Activated T-helper 17 cell treated with anti-CD3 and anti-CD28 coated beads, Interleukin-2, amount 50 U/mL, for 72 hours (primary cell): ENCODE measurements around the gene SLC1A2. TPM values are rescaled to one million over a fixed set of nuclear protein-coding genes. Genes with fewer than 3 reads are reported as not detected.

Experiments used
- ATAC-seq: fragments of 150-1000 bp; cut with Tn5 transposase; replicated peaks from 2 replicates; pipeline ENCODE4 v1.10.0; 2021; ENCODE audit warnings: mild to moderate bottlenecking, moderate library complexity
- H3K27ac Mint-ChIP-seq: one replicate; pipeline ENCODE4 v1.8.0; 2022; ENCODE audit warnings: mixed read lengths
- H3K27me3 Mint-ChIP-seq: one replicate; pipeline ENCODE4 v1.8.0; 2022; ENCODE audit warnings: mixed read lengths
- H3K36me3 Mint-ChIP-seq: one replicate; pipeline ENCODE4 v1.8.0; 2022; ENCODE audit warnings: low read depth, mild to moderate bottlenecking, mixed read lengths
- H3K4me1 Mint-ChIP-seq: one replicate; pipeline ENCODE4 v1.8.0; 2022; ENCODE audit warnings: mixed read lengths
- H3K4me3 Mint-ChIP-seq: one replicate; pipeline ENCODE4 v1.8.0; 2022; ENCODE audit warnings: mild to moderate bottlenecking, mixed read lengths
- H3K9me3 Mint-ChIP-seq: one replicate; pipeline ENCODE4 v1.8.0; 2022; ENCODE audit warnings: mixed read lengths
- total RNA-seq, 2 donors: library from RNA; stranded (reverse); gene quantifications; one replicate each; pipeline ENCODE4 v1.2.3, GENCODE V29; 2022

SLC1A2 gene
- total RNA-seq, 2 donors from 2014 or later = not detected

DNA sequence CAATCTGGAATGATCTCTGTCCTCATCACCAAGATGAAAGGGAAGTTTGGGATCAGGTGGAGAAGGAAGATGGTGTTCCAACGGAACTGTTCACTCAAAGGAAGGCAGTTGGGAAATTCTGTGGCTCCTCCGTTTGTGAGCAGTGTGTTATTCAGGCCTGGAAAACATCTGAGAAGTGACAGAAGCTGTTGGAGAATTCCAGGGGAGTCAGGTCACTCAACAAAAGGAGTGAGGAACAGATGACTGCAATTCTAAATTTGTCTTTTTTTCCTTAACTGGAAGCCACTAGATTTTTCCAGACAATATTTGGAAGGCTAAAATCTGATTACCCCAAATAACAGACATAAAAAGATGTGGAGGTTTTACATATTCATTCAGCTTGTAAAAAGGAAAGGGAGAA is 172.6 kb downstream of the SLC1A2 start:
- Mint-ChIP-seq H3K4me3 (no peak overlapping the region), H3K9me3 (peaks cover 4% of the 10 kb centered on the region), H3K27me3 (no peaks in the 10 kb centered on the region), H3K27ac (no peak overlapping the region), H3K4me1 (peaks cover 40% of the 10 kb centered on the region), H3K36me3 (no peaks in the 10 kb centered on the region)
- ATAC-seq = no peak

DNA sequence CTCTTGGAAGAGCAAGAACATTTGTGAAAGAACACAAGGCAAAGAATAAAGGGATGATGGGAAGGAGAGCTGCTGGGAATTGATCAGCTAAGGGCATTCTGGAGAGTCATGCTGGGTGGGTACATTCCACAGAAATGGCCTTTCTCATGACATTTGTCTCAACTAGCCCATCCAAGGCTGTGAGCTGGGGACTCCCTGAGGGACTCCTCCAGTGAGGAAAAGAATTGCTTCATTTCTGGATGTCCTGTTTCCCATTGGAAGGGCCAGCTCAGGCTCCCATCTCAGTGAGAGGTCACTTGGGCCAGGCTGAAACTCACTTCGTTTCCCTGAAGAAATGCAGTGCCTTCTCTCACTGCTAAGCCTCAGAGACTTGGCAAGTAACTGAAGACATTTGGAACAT is 173.6 kb downstream of the SLC1A2 start:
- no peak for ATAC-seq
- Mint-ChIP-seq H3K27ac (no peak overlapping the region), H3K4me3 (no peak overlapping the region), H3K36me3 (no peaks in the 10 kb centered on the region), H3K9me3 (peaks cover 4% of the 10 kb centered on the region), H3K4me1 (peaks cover 46% of the 10 kb centered on the region), H3K27me3 (no peaks in the 10 kb centered on the region)

DNA sequence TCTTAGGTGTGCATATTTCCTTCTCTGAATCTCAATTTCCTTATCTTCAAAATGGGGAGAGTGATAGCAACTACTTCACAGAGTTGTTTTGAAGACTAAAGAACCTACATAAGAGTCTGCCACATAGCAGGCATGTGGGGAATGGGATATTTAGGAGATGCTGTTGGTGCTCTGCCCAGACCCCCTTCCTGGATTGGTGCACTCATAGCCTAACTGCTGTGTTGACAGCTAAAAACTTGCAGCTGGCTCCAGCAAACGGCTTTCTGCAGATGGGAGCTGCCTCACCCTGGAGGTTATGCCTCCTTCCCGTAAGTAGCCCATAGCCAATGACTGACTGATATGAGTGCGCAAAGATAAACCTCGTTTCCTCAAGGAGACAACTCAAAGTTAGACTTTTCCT is 174.3 kb downstream of the SLC1A2 start:
- Mint-ChIP-seq H3K4me3 (no peak overlapping the region), H3K27me3 (no peaks in the 10 kb centered on the region), H3K9me3 (peaks cover 4% of the 10 kb centered on the region), H3K36me3 (no peaks in the 10 kb centered on the region), H3K27ac (no peak overlapping the region), H3K4me1 (peaks cover 46% of the 10 kb centered on the region)
- ATAC-seq = no peak

DNA sequence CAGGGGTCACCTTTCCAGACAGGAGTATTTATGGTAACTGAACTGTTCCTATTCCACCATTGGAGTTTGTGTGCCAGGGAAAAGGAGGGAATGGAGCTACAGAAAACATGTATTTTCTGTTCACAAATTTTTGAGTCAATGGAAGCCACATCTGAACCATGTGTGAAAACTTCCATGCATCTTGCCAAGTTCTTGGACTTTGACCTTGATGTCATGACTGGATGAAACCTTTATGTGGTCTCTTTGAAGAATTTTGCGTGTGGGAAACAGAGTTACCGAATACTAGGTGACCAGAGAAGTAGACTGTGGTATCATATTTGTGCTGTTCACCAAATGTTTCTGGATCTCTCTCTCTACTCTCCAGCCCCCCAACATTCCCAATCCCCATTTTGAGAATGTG is 175.6 kb downstream of the SLC1A2 start:
- no peak for ATAC-seq
- H3K9me3 Mint-ChIP-seq = no peaks in the 10 kb centered on the region
- H3K36me3 Mint-ChIP-seq = no peaks in the 10 kb centered on the region
- H3K27me3 Mint-ChIP-seq = no peaks in the 10 kb centered on the region
- no peak overlapping the region for H3K27ac Mint-ChIP-seq
- peaks cover 46% of the 10 kb centered on the region for H3K4me1 Mint-ChIP-seq
- no peak overlapping the region for H3K4me3 Mint-ChIP-seq

DNA sequence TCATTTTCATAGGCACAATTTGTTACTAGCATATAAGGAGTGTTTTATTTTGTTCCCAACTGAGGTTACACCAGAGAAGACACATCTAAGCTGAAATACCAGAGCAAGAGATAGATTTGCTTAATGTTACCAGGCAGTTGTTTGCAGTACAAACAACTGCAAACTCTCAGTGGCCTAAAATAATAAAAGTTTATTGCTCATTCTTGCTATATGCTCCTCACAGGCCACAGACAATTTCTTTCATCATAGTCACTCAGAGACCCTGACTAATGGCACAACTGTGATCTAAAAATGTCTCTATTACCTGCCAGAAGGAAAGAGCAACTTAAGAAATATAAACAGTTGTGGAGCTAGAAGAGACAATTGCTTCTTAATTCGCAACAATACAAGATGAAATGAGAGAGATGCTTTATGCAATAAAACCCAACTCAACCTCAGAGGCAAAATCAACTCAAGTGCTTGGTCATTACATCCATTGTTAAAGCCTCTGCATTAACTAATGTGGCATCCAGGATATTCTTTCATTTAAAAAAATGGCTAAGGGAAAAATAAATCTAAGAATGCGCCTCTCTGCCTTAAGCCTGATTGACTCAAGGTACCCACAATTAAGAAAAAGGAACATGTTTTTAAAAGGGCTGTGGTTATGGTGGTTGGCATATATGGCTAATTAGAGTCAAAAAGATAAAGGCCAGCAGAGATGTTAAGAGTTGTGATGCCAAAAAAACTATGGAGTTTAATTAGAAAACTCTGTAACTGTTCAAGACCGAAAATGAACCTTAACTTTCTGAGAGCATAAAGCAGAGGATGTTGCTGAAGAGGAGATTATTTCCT is 176.7 kb downstream of the SLC1A2 start:
- ATAC-seq = peak; percentile 41
- H3K27me3 Mint-ChIP-seq = no peaks in the 10 kb centered on the region
- peak overlapping the region; percentile 49 for H3K27ac Mint-ChIP-seq
- H3K9me3 Mint-ChIP-seq = no peaks in the 10 kb centered on the region
- H3K4me3 Mint-ChIP-seq = peak overlapping the region; percentile 8
- no peaks in the 10 kb centered on the region for H3K36me3 Mint-ChIP-seq
- peaks cover 49% of the 10 kb centered on the region for H3K4me1 Mint-ChIP-seq

DNA sequence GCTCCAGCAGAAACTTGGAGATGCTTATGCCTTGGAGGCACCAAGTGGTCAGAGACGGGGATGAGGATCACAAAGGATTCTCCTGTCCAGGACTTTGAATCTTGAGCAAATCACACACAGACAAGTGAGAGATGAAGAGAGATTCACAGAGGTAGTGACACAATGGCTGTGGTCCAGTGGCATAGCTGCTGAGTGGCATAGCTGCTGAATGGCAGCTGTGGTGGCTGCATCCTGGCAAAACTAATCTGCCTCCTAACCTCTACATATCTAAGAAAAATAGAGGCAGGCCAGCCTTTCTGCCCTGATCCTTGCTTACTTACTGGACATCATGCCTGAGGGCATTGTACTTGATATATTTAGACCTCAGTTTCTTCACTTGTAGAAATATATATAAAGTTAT is 177.8 kb downstream of the SLC1A2 start:
- ATAC-seq = no peak
- Mint-ChIP-seq H3K36me3 (no peaks in the 10 kb centered on the region), H3K27ac (no peak overlapping the region), H3K4me3 (no peak overlapping the region), H3K27me3 (no peaks in the 10 kb centered on the region), H3K4me1 (peaks cover 47% of the 10 kb centered on the region), H3K9me3 (no peaks in the 10 kb centered on the region)

DNA sequence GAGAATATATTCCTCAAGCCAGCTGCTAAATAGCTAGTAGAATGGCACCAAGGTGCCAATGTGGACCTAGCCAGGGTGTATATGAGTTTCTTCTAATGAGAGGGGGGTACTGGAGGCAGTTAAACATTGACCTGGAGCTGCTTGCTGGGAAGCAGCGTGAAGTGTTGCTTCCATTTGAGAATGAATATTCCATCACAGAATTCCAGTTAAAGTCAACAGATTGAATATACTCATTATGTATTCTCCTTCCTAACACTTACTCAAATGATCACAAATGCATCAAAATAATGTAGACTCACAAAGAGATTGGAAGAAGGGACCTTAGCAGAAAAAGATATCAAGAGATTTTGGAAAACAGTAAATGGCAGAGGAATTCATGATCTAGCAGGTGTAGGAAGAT is 178.3 kb downstream of the SLC1A2 start:
- no peak overlapping the region for H3K27ac Mint-ChIP-seq
- no peaks in the 10 kb centered on the region for H3K36me3 Mint-ChIP-seq
- no peak for ATAC-seq
- no peaks in the 10 kb centered on the region for H3K9me3 Mint-ChIP-seq
- H3K27me3 Mint-ChIP-seq = no peaks in the 10 kb centered on the region
- peaks cover 47% of the 10 kb centered on the region for H3K4me1 Mint-ChIP-seq
- H3K4me3 Mint-ChIP-seq = no peak overlapping the region

DNA sequence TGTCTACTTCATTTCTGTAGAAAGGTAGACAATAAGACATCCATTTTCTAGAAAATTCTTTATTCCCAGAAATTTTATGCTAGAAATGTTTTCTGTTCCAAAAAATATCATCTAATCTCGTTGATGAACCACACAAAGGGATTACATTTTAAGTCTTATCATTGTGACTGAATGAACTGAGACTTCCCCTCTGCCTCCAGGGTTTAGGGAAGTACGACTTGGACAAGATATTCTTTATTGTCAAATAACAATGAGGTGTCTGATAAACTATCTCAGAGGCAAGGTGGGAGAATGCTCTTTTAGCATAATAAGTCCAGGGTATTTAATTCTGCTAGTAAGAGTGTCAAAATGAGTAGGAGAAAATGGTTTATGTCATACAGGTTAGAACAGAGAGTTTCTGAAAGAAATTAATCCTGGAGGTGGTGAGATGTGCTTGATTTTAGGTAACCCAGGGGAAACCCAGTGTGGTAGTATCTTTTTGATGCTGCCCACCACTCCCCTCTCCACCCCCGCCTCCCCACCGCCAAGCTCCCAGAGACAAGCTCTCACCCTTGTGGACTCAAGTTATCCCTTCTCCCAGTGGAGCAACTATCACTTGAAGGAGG is 179.8 kb downstream of the SLC1A2 start:
- Mint-ChIP-seq H3K4me1 (peaks cover 56% of the 10 kb centered on the region), H3K4me3 (no peak overlapping the region), H3K36me3 (no peaks in the 10 kb centered on the region), H3K27ac (no peak overlapping the region), H3K9me3 (peaks cover 3% of the 10 kb centered on the region), H3K27me3 (no peaks in the 10 kb centered on the region)
- ATAC-seq = peak; percentile 18

DNA sequence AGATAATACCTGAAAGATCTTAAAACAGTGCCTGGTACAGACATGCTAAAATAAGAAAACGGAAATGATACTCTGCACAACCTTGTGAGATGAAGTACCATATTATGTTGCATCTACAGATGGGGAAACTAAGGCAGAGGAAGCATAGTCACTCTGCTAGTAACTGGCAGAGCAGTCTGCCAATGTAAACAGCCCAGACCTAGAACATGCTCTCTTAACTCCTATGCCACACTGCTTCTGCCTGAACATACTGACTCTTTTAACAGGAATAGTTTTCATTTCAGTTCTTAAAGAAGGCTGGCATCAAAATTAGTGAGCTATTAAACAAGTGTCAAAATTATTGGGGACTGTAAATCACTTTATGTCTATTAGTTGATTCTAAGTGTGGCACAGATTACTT is 180.5 kb downstream of the SLC1A2 start:
- Mint-ChIP-seq H3K27me3 (no peaks in the 10 kb centered on the region), H3K36me3 (no peaks in the 10 kb centered on the region), H3K27ac (no peak overlapping the region), H3K4me1 (peaks cover 55% of the 10 kb centered on the region), H3K9me3 (peaks cover 3% of the 10 kb centered on the region), H3K4me3 (no peak overlapping the region)
- ATAC-seq = no peak

DNA sequence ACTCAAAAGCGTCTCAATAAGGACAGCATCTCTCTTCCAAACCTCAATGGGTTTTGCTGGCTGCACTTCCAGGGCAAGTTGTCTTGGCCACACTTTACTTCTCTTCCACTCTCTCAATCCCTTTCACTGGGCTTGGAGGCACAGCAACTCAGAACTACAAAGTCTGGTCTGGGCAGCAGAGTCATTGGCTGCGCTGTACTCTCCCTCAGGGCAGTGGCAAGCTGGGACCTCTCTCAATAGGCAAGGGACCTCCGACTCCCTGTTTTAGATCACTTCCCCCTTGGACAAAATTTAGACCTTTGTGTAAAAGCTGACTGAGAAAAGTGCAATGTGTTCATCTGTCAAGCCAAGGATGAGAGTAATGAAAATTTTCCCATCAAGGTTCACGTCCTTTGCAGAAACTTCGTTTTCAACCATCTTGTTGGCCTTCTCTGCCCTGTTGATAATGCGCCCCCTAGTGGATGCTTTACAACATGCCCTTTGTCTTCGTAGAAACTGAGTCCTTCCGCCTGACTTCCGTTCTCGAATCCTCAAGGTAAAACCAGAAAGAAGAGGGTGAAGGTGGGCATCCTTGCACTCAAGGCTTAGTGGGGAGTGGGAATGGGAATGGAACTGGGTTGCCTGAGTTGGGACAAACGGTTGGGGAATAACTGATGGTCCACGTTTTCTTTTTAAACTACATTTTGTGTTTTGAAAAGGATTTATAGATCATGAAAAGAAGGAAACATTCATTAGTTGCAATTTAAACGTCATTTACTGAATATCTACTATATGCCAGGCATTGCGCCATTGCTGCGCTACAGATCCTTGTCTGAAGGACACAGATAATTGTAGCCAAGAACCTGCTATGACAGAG is 181.3 kb downstream of the SLC1A2 start:
- H3K4me3 Mint-ChIP-seq = peak overlapping the region; percentile 9
- H3K36me3 Mint-ChIP-seq = no peaks in the 10 kb centered on the region
- peaks cover 3% of the 10 kb centered on the region for H3K9me3 Mint-ChIP-seq
- peak overlapping the region; percentile 28 for H3K27ac Mint-ChIP-seq
- peaks cover 53% of the 10 kb centered on the region for H3K4me1 Mint-ChIP-seq
- ATAC-seq = peak; percentile 28
- no peaks in the 10 kb centered on the region for H3K27me3 Mint-ChIP-seq

DNA sequence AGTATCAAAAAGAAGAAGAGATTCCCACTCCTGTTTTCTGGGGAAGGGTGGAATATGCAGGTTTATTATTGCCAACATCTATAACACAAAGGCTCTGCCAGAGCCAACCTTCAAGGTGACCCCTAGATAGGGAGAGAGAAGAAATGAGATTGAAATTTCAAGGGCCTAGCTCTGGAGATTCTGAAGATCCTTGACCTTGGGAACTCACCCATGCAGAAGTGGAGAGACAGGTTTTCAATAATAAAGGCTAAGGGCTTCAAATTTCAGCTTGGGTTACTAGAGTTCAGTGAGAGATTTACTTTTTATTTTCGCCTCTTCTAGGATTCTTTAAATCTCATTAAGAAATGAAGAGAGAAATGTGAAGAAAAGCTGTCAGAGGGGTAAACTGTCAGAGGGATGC is 182.0 kb downstream of the SLC1A2 start:
- Mint-ChIP-seq H3K36me3 (peaks cover 4% of the 10 kb centered on the region), H3K4me3 (no peak overlapping the region), H3K4me1 (peaks cover 45% of the 10 kb centered on the region), H3K27ac (no peak overlapping the region), H3K9me3 (peaks cover 6% of the 10 kb centered on the region), H3K27me3 (no peaks in the 10 kb centered on the region)
- no peak for ATAC-seq

DNA sequence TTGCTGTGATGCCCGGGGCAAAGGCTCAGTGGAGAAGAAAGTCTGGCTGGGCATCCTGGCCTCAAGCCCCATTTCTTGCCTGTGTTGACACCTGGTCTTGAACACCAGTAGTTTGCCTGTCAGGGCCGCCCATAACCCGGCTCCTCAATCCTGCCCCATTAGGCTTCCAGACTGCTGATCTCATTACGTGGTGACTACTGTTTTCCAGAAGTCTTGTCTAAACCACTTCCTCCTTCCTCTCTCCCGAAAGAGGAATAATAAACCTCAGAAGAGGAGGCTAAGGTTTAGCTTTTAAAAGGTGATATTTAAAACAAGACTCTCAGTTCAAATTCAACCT is 182.7 kb downstream of the SLC1A2 start:
- H3K27ac Mint-ChIP-seq = peak overlapping the region; percentile 20

DNA sequence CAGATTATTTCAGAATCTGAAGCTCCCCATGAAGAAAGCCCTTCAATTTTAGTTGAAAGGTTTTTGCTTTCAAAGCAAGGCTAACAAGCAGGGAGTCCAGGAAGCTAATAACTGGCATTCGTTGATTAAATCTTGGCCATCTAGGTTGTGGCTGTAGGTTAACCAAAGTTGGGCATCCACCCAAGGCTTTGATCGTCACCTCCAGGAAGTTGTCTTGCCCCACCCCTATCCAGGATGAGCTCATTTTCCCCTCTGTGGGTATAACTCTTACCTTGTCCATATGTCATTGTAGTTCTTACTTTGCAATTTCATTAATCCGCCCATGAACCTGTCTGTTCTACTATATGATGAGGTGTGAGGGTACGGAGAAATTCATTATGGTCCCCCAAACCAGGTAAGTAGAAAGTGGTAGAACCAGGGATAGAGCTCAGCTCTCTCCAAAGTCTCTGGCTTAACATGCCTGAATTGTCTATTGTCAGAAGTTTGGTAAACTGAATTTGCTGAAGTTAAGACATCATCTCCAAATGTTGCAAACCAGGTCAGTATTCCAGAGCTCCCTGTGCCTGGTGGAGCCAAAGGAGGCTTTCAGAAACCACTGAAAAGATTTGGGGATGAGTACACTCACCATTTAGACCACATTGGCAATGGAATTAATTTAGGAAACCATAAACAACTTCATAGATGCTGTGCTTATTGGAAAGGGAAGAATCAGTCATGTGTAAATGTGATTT is 183.3 kb downstream of the SLC1A2 start:
- peaks cover 17% of the 10 kb centered on the region for H3K36me3 Mint-ChIP-seq
- H3K27ac Mint-ChIP-seq = peak overlapping the region; percentile 20
- peaks cover 38% of the 10 kb centered on the region for H3K4me1 Mint-ChIP-seq
- ATAC-seq = peak; percentile 93
- H3K27me3 Mint-ChIP-seq = no peaks in the 10 kb centered on the region
- peaks cover 7% of the 10 kb centered on the region for H3K9me3 Mint-ChIP-seq
- peak overlapping the region; percentile 53 for H3K4me3 Mint-ChIP-seq

More for the DNA sequence above, 182.7 kb downstream of the SLC1A2 start:
- peaks cover 7% of the 10 kb centered on the region for H3K9me3 Mint-ChIP-seq
- H3K4me3 Mint-ChIP-seq = peak overlapping the region; percentile 53
- no peak for ATAC-seq
- H3K27me3 Mint-ChIP-seq = no peaks in the 10 kb centered on the region
- peaks cover 12% of the 10 kb centered on the region for H3K36me3 Mint-ChIP-seq
- H3K4me1 Mint-ChIP-seq = peaks cover 41% of the 10 kb centered on the region

DNA sequence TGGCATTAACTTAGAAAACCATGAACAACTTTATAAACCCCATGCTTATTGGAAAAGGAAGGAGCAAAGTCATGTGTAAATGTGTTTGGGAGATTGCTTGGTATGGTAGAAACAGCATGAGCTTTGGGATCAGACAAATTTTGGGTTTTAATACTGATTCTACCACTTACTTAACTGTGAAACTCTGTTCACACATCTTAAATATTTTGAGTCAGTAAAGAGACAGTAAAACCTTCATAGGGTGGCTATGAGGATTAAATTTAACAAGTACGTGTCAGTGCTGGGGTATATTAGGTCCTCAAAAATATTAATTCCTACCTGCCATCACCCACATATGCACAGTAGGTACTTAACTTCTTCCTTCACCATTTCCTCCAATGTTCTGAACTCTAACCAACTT is 183.9 kb downstream of the SLC1A2 start:
- H3K27ac Mint-ChIP-seq = peak overlapping the region; percentile 20
- ATAC-seq = peak; percentile 25
- peaks cover 10% of the 10 kb centered on the region for H3K9me3 Mint-ChIP-seq
- peak overlapping the region; percentile 53 for H3K4me3 Mint-ChIP-seq
- H3K4me1 Mint-ChIP-seq = peaks cover 39% of the 10 kb centered on the region
- no peaks in the 10 kb centered on the region for H3K27me3 Mint-ChIP-seq
- H3K36me3 Mint-ChIP-seq = peaks cover 23% of the 10 kb centered on the region
